Lower leg skin (tissue), 3 donors: Measurements from ENCODE around the gene DOHH.

Source experiments
- POLR2A ChIP-seq, 2 donors: fragments of 450-650 bp; IDR thresholded peaks; one replicate each; pipeline ENCODE4 v1.6.1; 2016 to 2017; ENCODE audit warnings: antibody characterized with exemption in 2 of 2, mild to moderate bottlenecking in 1 of 2, moderate library complexity in 1 of 2
- TF ChIP-seq, protein P1 (sequence below), 3 donors: fragments of 450-650 bp; IDR thresholded peaks; one replicate each; pipeline ENCODE4 v1.5.1; 2016; ENCODE audit warnings: antibody characterized with exemption in 3 of 3, mild to moderate bottlenecking in 3 of 3, moderate library complexity in 2 of 3

- TF ChIP-seq, protein P1, sequence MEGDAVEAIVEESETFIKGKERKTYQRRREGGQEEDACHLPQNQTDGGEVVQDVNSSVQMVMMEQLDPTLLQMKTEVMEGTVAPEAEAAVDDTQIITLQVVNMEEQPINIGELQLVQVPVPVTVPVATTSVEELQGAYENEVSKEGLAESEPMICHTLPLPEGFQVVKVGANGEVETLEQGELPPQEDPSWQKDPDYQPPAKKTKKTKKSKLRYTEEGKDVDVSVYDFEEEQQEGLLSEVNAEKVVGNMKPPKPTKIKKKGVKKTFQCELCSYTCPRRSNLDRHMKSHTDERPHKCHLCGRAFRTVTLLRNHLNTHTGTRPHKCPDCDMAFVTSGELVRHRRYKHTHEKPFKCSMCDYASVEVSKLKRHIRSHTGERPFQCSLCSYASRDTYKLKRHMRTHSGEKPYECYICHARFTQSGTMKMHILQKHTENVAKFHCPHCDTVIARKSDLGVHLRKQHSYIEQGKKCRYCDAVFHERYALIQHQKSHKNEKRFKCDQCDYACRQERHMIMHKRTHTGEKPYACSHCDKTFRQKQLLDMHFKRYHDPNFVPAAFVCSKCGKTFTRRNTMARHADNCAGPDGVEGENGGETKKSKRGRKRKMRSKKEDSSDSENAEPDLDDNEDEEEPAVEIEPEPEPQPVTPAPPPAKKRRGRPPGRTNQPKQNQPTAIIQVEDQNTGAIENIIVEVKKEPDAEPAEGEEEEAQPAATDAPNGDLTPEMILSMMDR (IDR thresholded peaks at IDR 0.05): no peak
- no peak for TF ChIP-seq POLR2A (IDR thresholded peaks at IDR 0.05)
Measured at GRCh38 chr19:3501780-3502179, 1.3 kb upstream of the DOHH start.
